Ascending aorta (tissue), 2 donors: ENCODE measurements around the gene NOSTRIN. TPM values are rescaled to one million over a fixed set of nuclear protein-coding genes. Genes with fewer than 3 reads are reported as not detected.

Experiments
- DNase-seq, 2 donors: peaks; one replicate each; pipeline ENCODE4 v3.0.0-alpha.2; 2019; ENCODE audit warnings: low spot score in 2 of 2
- H3K27ac ChIP-seq, 2 donors: fragments of 200-600 bp; sonication (generic); one replicate each; pipeline ENCODE4 v1.5.1; 2016 to 2017; ENCODE audit warnings: mild to moderate bottlenecking in 1 of 2
- H3K27me3 ChIP-seq: fragments of 200-600 bp; sonication (generic); one replicate; pipeline ENCODE4 v1.5.1; 2017
- H3K36me3 ChIP-seq, 2 donors: fragments of 200-600 bp; sonication (generic); one replicate each; pipeline ENCODE4 v1.5.1; 2016
- H3K4me1 ChIP-seq, 2 donors: fragments of 200-600 bp; sonication (generic); one replicate each; pipeline ENCODE4 v1.5.1; 2016 to 2017; ENCODE audit warnings: mild to moderate bottlenecking in 1 of 2
- H3K4me3 ChIP-seq, 2 donors: fragments of 200-600 bp; sonication (generic); one replicate each; pipeline ENCODE4 v1.5.1; 2016 to 2017; ENCODE audit warnings: mild to moderate bottlenecking in 1 of 2
- H3K9me3 ChIP-seq, 2 donors: fragments of 200-600 bp; sonication (generic); one replicate each; pipeline ENCODE4 v1.5.1; 2016
- intact Hi-C: fragments of 100-400 bp; cut with DNase I; formaldehyde crosslinking; loops from one replicate; pipeline ENCODE4 v1.15.1; 2023
- total RNA-seq: library from RNA; depleted of rRNA; stranded (reverse); fragments of >200 nt; gene quantifications from one replicate; pipeline ENCODE4 v1.1.0, GENCODE V29; 2016
- TF ChIP-seq, protein P1 (sequence below), 3 experiments: fragments of 200-600 bp in 2 of 3; fragments of 450-650 bp in 1 of 3; sonication (generic) in 2 of 3; IDR thresholded peaks; one replicate each; pipeline ENCODE4 v1.5.1; 2016 to 2019; ENCODE audit warnings: antibody characterized with exemption in 3 of 3, mild to moderate bottlenecking in 1 of 3, moderate library complexity in 1 of 3

The NOSTRIN gene
- total RNA-seq, 1 donor from 2014 or later, result 7.8 TPM

DNA sequence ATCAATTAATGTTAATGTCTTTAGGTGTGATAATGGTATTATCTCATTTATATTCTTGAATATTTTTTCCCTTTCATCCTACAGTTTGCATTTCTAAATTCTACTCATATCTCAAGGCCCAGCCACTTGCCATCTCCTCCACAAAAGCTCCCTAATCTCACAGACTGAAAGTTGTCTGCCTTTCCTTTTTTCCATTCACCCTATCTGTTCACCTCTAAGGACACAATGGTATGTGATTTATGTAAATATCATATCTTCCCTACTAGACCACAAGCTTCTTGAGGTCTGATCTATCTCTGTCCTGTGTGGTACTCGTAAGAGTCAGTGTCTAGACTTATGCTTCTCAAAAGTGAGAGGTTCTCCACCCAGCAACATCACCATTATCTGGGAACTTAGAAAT is 91.7 kb downstream of the NOSTRIN start:
- intact Hi-C loops, result no loop called here
- TF ChIP-seq, protein P1, sequence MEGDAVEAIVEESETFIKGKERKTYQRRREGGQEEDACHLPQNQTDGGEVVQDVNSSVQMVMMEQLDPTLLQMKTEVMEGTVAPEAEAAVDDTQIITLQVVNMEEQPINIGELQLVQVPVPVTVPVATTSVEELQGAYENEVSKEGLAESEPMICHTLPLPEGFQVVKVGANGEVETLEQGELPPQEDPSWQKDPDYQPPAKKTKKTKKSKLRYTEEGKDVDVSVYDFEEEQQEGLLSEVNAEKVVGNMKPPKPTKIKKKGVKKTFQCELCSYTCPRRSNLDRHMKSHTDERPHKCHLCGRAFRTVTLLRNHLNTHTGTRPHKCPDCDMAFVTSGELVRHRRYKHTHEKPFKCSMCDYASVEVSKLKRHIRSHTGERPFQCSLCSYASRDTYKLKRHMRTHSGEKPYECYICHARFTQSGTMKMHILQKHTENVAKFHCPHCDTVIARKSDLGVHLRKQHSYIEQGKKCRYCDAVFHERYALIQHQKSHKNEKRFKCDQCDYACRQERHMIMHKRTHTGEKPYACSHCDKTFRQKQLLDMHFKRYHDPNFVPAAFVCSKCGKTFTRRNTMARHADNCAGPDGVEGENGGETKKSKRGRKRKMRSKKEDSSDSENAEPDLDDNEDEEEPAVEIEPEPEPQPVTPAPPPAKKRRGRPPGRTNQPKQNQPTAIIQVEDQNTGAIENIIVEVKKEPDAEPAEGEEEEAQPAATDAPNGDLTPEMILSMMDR (IDR thresholded peaks at IDR 0.05), result no peak
- Histone ChIP-seq H3K4me3 (no peak overlapping the region), H3K27me3 (no peaks in the 10 kb centered on the region), H3K4me1 (peaks cover 0 to 4% of the 10 kb centered on the region in 2 donors), H3K27ac (no peak overlapping the region), H3K36me3 (no peaks in the 10 kb centered on the region), H3K9me3 (no peaks in the 10 kb centered on the region)
- no peak for DNase-seq

DNA sequence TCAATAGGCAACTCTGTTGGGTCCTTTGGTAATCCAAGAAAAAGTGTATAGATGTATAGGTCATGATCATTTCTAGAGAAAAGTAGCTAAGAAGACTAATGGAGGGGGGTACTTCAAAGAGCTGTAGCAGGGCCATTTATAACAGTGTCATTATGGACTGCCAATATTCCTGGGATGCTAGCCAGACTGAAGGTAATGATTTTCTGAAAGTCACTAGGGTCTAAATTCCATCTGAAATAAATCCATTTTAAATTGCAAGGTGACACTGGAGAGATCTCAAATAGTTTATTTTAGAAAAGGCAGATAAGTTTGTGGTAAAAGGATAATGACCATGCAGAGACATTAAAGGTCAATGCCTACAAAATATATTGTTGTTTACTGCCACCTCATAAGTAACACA is 92.3 kb downstream of the NOSTRIN start:
- H3K27me3 ChIP-seq, result no peaks in the 10 kb centered on the region
- no peaks in the 10 kb centered on the region for H3K36me3 ChIP-seq
- TF ChIP-seq, protein P1 (IDR thresholded peaks at IDR 0.05), result no peak
- H3K4me3 ChIP-seq, result no peak overlapping the region
- no peaks in the 10 kb centered on the region for H3K9me3 ChIP-seq
- intact Hi-C loops, result no loop called here
- peaks cover 0 to 4% of the 10 kb centered on the region in 2 donors for H3K4me1 ChIP-seq
- no peak for DNase-seq
- H3K27ac ChIP-seq, result no peak overlapping the region

DNA sequence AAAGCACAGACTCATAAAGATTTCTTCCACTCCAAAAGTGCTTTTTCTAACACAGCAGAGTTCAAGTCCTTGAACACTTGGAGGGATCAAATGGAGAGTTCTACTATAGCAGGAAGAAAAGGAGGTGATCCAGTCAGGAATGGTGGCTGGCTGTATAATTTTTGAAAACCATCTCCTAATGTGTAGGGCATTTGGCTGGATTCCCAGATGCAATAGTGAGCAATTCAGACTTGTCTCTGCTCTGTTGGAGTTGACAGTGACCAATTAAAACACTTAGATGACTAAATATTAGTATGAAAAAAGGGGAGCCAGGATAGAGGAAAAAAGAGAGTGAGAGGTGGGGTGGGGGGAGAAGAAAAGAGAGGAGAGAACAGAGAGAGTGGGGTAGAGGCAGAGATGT is 93.3 kb downstream of the NOSTRIN start:
- intact Hi-C loops, result no loop called here
- Histone ChIP-seq H3K9me3 (no peaks in the 10 kb centered on the region), H3K4me1 (no peaks in the 10 kb centered on the region), H3K36me3 (no peaks in the 10 kb centered on the region), H3K27ac (no peak overlapping the region), H3K27me3 (no peaks in the 10 kb centered on the region), H3K4me3 (no peak overlapping the region)
- TF ChIP-seq, protein P1 (IDR thresholded peaks at IDR 0.05), result no peak
- no peak for DNase-seq

DNA sequence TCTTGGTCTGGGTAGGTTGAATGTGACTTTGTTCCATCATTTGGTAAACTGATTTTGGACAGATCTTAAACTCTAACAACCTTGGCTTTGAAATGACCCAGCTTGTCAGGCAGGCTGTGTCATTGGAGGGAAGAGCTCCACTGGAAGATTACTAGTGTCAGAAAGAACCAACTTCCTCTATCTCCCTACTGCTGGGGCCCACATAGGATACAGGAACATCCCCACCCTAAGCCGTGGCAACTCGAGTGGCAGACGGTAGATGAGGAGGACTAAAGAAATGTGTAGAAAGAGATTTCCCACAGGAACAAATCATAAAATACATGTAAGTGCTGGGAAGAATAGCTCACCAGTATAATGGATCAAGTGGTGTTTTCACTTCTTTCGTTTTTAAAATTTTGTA is 94.3 kb downstream of the NOSTRIN start:
- Histone ChIP-seq H3K27ac (no peak overlapping the region), H3K4me1 (no peaks in the 10 kb centered on the region), H3K27me3 (no peaks in the 10 kb centered on the region), H3K4me3 (no peak overlapping the region), H3K36me3 (no peaks in the 10 kb centered on the region), H3K9me3 (no peaks in the 10 kb centered on the region)
- intact Hi-C loops, result no loop called here
- TF ChIP-seq, protein P1 (IDR thresholded peaks at IDR 0.05), result no peak
- DNase-seq, result no peak

DNA sequence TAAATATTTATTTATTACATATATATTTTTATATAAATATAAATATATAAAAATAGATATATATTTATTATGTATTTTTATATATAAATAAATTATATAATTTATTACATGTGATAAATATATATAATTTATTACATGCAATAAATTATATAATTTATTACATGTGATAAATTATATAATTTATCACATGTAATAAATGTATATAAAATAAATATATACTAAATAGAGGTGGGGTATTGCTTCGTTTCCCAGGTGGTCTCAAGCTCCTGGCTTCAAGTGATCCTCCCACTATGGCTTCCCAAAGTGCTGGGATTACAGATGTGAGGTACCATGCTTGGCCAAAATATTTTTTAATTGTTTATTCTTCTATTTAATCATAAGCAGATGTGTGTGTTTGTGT is 95.0 kb downstream of the NOSTRIN start:
- Histone ChIP-seq H3K4me1 (no peaks in the 10 kb centered on the region), H3K27me3 (no peaks in the 10 kb centered on the region), H3K27ac (no peak overlapping the region), H3K36me3 (no peaks in the 10 kb centered on the region), H3K9me3 (no peaks in the 10 kb centered on the region), H3K4me3 (no peak overlapping the region)
- TF ChIP-seq, protein P1 (IDR thresholded peaks at IDR 0.05), result no peak
- intact Hi-C loops, result no loop called here
- DNase-seq, result no peak

DNA sequence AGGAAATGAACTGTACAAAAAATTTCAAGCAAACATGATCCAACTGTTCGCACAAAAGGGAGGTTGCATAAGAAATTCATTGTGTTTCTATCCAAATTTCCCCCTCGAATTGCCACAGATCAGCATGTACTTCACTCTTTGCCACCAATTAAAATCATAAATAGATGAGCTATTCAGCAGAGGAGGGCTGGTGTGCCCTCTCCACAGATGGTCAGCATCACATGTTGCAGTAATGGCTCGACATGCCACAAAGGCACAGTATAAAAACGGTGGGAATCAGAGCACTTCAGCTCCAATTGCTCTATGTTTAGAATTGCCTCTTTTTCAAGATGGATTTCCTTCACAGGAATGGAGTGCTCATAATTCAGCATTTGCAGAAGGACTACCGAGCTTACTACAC is 98.6 kb downstream of the NOSTRIN start, which contains the start of gene G6PC2:
Gene G6PC2, plus strand, starts transcription at position 289 of the 400 bp plus-strand sequence. Its CDS starts 41 bp downstream, at position 330.
- intact Hi-C loops, result no loop called here
- no peak for DNase-seq
- TF ChIP-seq, protein P1 (IDR thresholded peaks at IDR 0.05), result no peak
- Histone ChIP-seq H3K4me1 (no peaks in the 10 kb centered on the region), H3K27me3 (no peaks in the 10 kb centered on the region), H3K4me3 (no peak within 1 kb of the TSS), H3K9me3 (no peaks in the 10 kb centered on the region), H3K36me3 (no peaks in the 10 kb centered on the region), H3K27ac (no peak within 1 kb of the TSS)
